ENCODE measurements around the gene REXO1. TPM values are rescaled to one million over a fixed set of nuclear protein-coding genes. Genes with fewer than 3 reads are reported as not detected.

Gene REXO1
- total and polyA plus RNA-seq, 2 donors (not counting 3 experiments of a cell fraction or from before 2014, with no cell fraction given): 41.1 to 56.9 TPM

- dilution Hi-C loops (cut with MboI; ENCODE audit: extremely low pct_ligation_motif_present, low sequenced_read_pairs) (no loop called here), intact Hi-C loops (cut with micrococcal nuclease) (loop anchor here (5.0 kb wide), 1 partner anchor 38 kb away; no protein-coding TSS in a partner anchor)
- CTCF ChIA-PET: interaction anchor here (0.9 to 4.0 kb wide), 2 partner anchors 11 to 143 kb away, joined by 3 to 24 read pairs; no protein-coding TSS in a partner anchor
Measured at GRCh38 chr19:1814833-1815604, 33.3 kb downstream of the REXO1 start.

GRCh38 chr19:1814391-1814790 lies 33.9 kb downstream of the REXO1 start:
- ChIA-PET POLR2A (no interaction called here), CTCF (interaction anchor here (0.9 to 4.0 kb wide), 3 partner anchors 12 to 142 kb away, joined by 3 to 24 read pairs (median 4); no protein-coding TSS in a partner anchor)
- no peak overlapping the region for H2AFZ ChIP-seq (ENCODE audit: low read depth, low read length)
- peaks cover 3 to 25% of the 10 kb centered on the region in 2 experiments for H3K36me3 ChIP-seq (ENCODE audit: control insufficient read depth in 2 of 2, extremely low read depth in 1 of 2, insufficient read depth in 2 of 2, low read length in 2 of 2)
- no peak overlapping the region for H3K9ac ChIP-seq (replicated peaks; ENCODE audit: extremely low read depth, insufficient read depth, low read length)
- H3K27me3 ChIP-seq (ENCODE audit: control insufficient read depth in 2 of 2, insufficient read depth in 2 of 2, low read length in 2 of 2): no peaks in the 10 kb centered on the region
- DNase-seq (ENCODE audit: low read depth, low spot score) (no peak), FAIRE-seq (no peak)
- H3K9me3 ChIP-seq (replicated peaks; ENCODE audit: control insufficient read depth, insufficient read depth, low read length): no peaks in the 10 kb centered on the region
- intact Hi-C loops (cut with micrococcal nuclease) (loop anchor here (5.0 kb wide), 1 partner anchor 37 kb away; no protein-coding TSS in a partner anchor), dilution Hi-C loops (cut with MboI; ENCODE audit: extremely low pct_ligation_motif_present, low sequenced_read_pairs) (no loop called here)
- BruUV-seq (replicated peaks): no TSS peak
- H3K27ac ChIP-seq (ENCODE audit: insufficient read depth, low read depth, low read length): no peak overlapping the region
- peaks cover 13% of the 10 kb centered on the region for H3K4me1 ChIP-seq (ENCODE audit: control insufficient read depth, extremely low read depth, insufficient read depth, low read length)
- no peaks in the 10 kb centered on the region for H4K20me1 ChIP-seq (replicated peaks; ENCODE audit: control insufficient read depth, extremely low read depth, insufficient read depth, low read length)
- no peaks in the 10 kb centered on the region for H3K9me1 ChIP-seq (replicated peaks; ENCODE audit: control insufficient read depth, extremely low read depth, insufficient read depth, low read length)
- no peak overlapping the region for H3K4me3 ChIP-seq (replicated peaks in 1 of 3; ENCODE audit: insufficient read depth in 1 of 3, low read depth in 1 of 3, low read length in 3 of 3)
- H3K4me2 ChIP-seq (ENCODE audit: insufficient read depth, low read length): no peak overlapping the region
- no peaks in the 10 kb centered on the region for H3K79me2 ChIP-seq (ENCODE audit: control insufficient read depth, insufficient read depth, low read length)
- no peak for TF ChIP-seq POLR2AphosphoS5 (IDR thresholded peaks at IDR 0.05; ENCODE audit: insufficient read depth, low read depth, low read length)
- TF ChIP-seq CTCF (IDR thresholded peaks at IDR 0.05; ENCODE audit: extremely low read depth in 1 of 2, insufficient read depth in 1 of 2, low read depth in 1 of 2, low read length in 2 of 2): no peak
- no peak for TF ChIP-seq POLR2A (IDR thresholded peaks at IDR 0.05; ENCODE audit: low read depth, low read length)
- TF ChIP-seq EZH2 (IDR thresholded peaks at IDR 0.05; ENCODE audit: borderline replicate concordance, low read depth, low read length, severe bottlenecking): no peak
- no peak for TF ChIP-seq FOS (IDR thresholded peaks at IDR 0.05; ENCODE audit: borderline replicate concordance, insufficient read depth, low read length)
- TF ChIP-seq MYC (IDR thresholded peaks at IDR 0.05; ENCODE audit: low read depth, low read length): no peak
- TF ChIP-seq MAX (IDR thresholded peaks at IDR 0.05; ENCODE audit: insufficient read depth, insufficient read length): no peak
- no peak for TF ChIP-seq GATA2 (IDR thresholded peaks at IDR 0.05; ENCODE audit: insufficient read depth, insufficient read length, low read depth, low read length)
- no peak for TF ChIP-seq JUN (IDR thresholded peaks at IDR 0.05; ENCODE audit: borderline replicate concordance, insufficient read depth, insufficient read length, low read depth)

More at GRCh38 chr19:1814833-1815604, 33.3 kb downstream of the REXO1 start:
- DNase-seq (ENCODE audit: low read depth, low spot score): no peak
- Histone ChIP-seq H3K27me3 (ENCODE audit: control insufficient read depth in 2 of 2, insufficient read depth in 2 of 2, low read length in 2 of 2) (no peaks in the 10 kb centered on the region), H2AFZ (ENCODE audit: low read depth, low read length) (no peak overlapping the region), H3K4me2 (ENCODE audit: insufficient read depth, low read length) (no peak overlapping the region), H4K20me1 (replicated peaks; ENCODE audit: control insufficient read depth, extremely low read depth, insufficient read depth, low read length) (no peaks in the 10 kb centered on the region), H3K4me3 (replicated peaks in 1 of 3; ENCODE audit: insufficient read depth in 1 of 3, low read depth in 1 of 3, low read length in 3 of 3) (no peak overlapping the region), H3K79me2 (ENCODE audit: control insufficient read depth, insufficient read depth, low read length) (no peaks in the 10 kb centered on the region), H3K27ac (ENCODE audit: insufficient read depth, low read depth, low read length) (no peak overlapping the region), H3K9me3 (replicated peaks; ENCODE audit: control insufficient read depth, insufficient read depth, low read length) (no peaks in the 10 kb centered on the region), H3K9ac (replicated peaks; ENCODE audit: extremely low read depth, insufficient read depth, low read length) (no peak overlapping the region), H3K36me3 (ENCODE audit: control insufficient read depth in 2 of 2, extremely low read depth in 1 of 2, insufficient read depth in 2 of 2, low read length in 2 of 2) (peaks cover 3 to 30% of the 10 kb centered on the region in 2 experiments), H3K9me1 (replicated peaks; ENCODE audit: control insufficient read depth, extremely low read depth, insufficient read depth, low read length) (no peaks in the 10 kb centered on the region), H3K4me1 (ENCODE audit: control insufficient read depth, extremely low read depth, insufficient read depth, low read length) (peaks cover 13% of the 10 kb centered on the region)
- TF ChIP-seq FOS (IDR thresholded peaks at IDR 0.05; ENCODE audit: borderline replicate concordance, insufficient read depth, low read length): no peak
- no peak for FAIRE-seq
- BruUV-seq (replicated peaks): no TSS peak
- POLR2A ChIA-PET: no interaction called here

Measured in endothelial cell of umbilical vein (primary cell).